Measurements from ENCODE around the gene DLG2. TPM values are rescaled to one million over a fixed set of nuclear protein-coding genes. Genes with fewer than 3 reads are reported as not detected.

Gene DLG2
- total RNA-seq, 1 experiment from 2014 or later = 0.20 TPM

- in situ Hi-C loops (cut with HindIII; ENCODE audit: low pct_unique_long_range_greater_than_20kb, low sequenced_read_pairs) = no loop called here
- DNase-seq (ENCODE audit: low read depth) = peak; percentile 11
These were observed 1905.9 kb downstream of the DLG2 start for GRCh38 chr11:83721263-83721662.

- in situ Hi-C loops (cut with HindIII; ENCODE audit: low pct_unique_long_range_greater_than_20kb, low sequenced_read_pairs) = no loop called here
- DNase-seq (ENCODE audit: low read depth) = no peak
These were observed 1906.5 kb downstream of the DLG2 start for GRCh38 chr11:83720675-83721074.

GRCh38 chr11:83717537-83717936, 1909.6 kb downstream of the DLG2 start:
- in situ Hi-C loops (cut with HindIII; ENCODE audit: low pct_unique_long_range_greater_than_20kb, low sequenced_read_pairs) = no loop called here
- DNase-seq (ENCODE audit: low read depth) = no peak

- in situ Hi-C loops (cut with HindIII; ENCODE audit: low pct_unique_long_range_greater_than_20kb, low sequenced_read_pairs) = no loop called here
These were observed 1911.1 kb downstream of the DLG2 start for GRCh38 chr11:83715927-83716535.

GRCh38 chr11:83713708-83714107, 1913.4 kb downstream of the DLG2 start:
- no peak for DNase-seq (ENCODE audit: low read depth)
- in situ Hi-C loops (cut with HindIII; ENCODE audit: low pct_unique_long_range_greater_than_20kb, low sequenced_read_pairs) = no loop called here

More at GRCh38 chr11:83715927-83716535, 1911.1 kb downstream of the DLG2 start:
- DNase-seq (ENCODE audit: low read depth) = no peak

GRCh38 chr11:83711106-83711527, 1916.0 kb downstream of the DLG2 start:
- DNase-seq (ENCODE audit: low read depth) = no peak
- in situ Hi-C loops (cut with HindIII; ENCODE audit: low pct_unique_long_range_greater_than_20kb, low sequenced_read_pairs) = no loop called here

GRCh38 chr11:83709434-83709833, 1917.7 kb downstream of the DLG2 start:
- DNase-seq (ENCODE audit: low read depth) = no peak
- in situ Hi-C loops (cut with HindIII; ENCODE audit: low pct_unique_long_range_greater_than_20kb, low sequenced_read_pairs) = no loop called here

- no peak for DNase-seq (ENCODE audit: low read depth)
- in situ Hi-C loops (cut with HindIII; ENCODE audit: low pct_unique_long_range_greater_than_20kb, low sequenced_read_pairs) = no loop called here
These were observed 1920.6 kb downstream of the DLG2 start for GRCh38 chr11:83706566-83706965.

- no peak for DNase-seq (ENCODE audit: low read depth)
- in situ Hi-C loops (cut with HindIII; ENCODE audit: low pct_unique_long_range_greater_than_20kb, low sequenced_read_pairs) = no loop called here
These were observed 1924.3 kb downstream of the DLG2 start for GRCh38 chr11:83702796-83703195.

GRCh38 chr11:83697518-83697917, 1929.6 kb downstream of the DLG2 start:
- in situ Hi-C loops (cut with HindIII; ENCODE audit: low pct_unique_long_range_greater_than_20kb, low sequenced_read_pairs) = no loop called here
- no peak for DNase-seq (ENCODE audit: low read depth)

GRCh38 chr11:83695046-83695445, 1932.1 kb downstream of the DLG2 start:
- no peak for DNase-seq (ENCODE audit: low read depth)
- in situ Hi-C loops (cut with HindIII; ENCODE audit: low pct_unique_long_range_greater_than_20kb, low sequenced_read_pairs) = no loop called here

GRCh38 chr11:83694191-83694910, 1932.8 kb downstream of the DLG2 start:
- no peak for DNase-seq (ENCODE audit: low read depth)

GRCh38 chr11:83693306-83693992, 1933.7 kb downstream of the DLG2 start:
- no peak for DNase-seq (ENCODE audit: low read depth)
- in situ Hi-C loops (cut with HindIII; ENCODE audit: low pct_unique_long_range_greater_than_20kb, low sequenced_read_pairs) = no loop called here

More at GRCh38 chr11:83694191-83694910, 1932.8 kb downstream of the DLG2 start:
- in situ Hi-C loops (cut with HindIII; ENCODE audit: low pct_unique_long_range_greater_than_20kb, low sequenced_read_pairs) = no loop called here

- no peak for DNase-seq (ENCODE audit: low read depth)
- in situ Hi-C loops (cut with HindIII; ENCODE audit: low pct_unique_long_range_greater_than_20kb, low sequenced_read_pairs) = no loop called here
These were observed 1934.5 kb downstream of the DLG2 start for GRCh38 chr11:83692675-83693074.

GRCh38 chr11:83691451-83691950, 1935.6 kb downstream of the DLG2 start:
- in situ Hi-C loops (cut with HindIII; ENCODE audit: low pct_unique_long_range_greater_than_20kb, low sequenced_read_pairs) = no loop called here

GRCh38 chr11:83689144-83689780, 1937.9 kb downstream of the DLG2 start:
- in situ Hi-C loops (cut with HindIII; ENCODE audit: low pct_unique_long_range_greater_than_20kb, low sequenced_read_pairs) = no loop called here

More at GRCh38 chr11:83691451-83691950, 1935.6 kb downstream of the DLG2 start:
- no peak for DNase-seq (ENCODE audit: low read depth)

GRCh38 chr11:83687787-83688186, 1939.4 kb downstream of the DLG2 start:
- in situ Hi-C loops (cut with HindIII; ENCODE audit: low pct_unique_long_range_greater_than_20kb, low sequenced_read_pairs) = no loop called here
- no peak for DNase-seq (ENCODE audit: low read depth)

More at GRCh38 chr11:83689144-83689780, 1937.9 kb downstream of the DLG2 start:
- DNase-seq (ENCODE audit: low read depth) = no peak

GRCh38 chr11:83685730-83686129, 1941.4 kb downstream of the DLG2 start:
- in situ Hi-C loops (cut with HindIII; ENCODE audit: low pct_unique_long_range_greater_than_20kb, low sequenced_read_pairs) = no loop called here

GRCh38 chr11:83684071-83684470, 1943.1 kb downstream of the DLG2 start:
- no peak for DNase-seq (ENCODE audit: low read depth)
- in situ Hi-C loops (cut with HindIII; ENCODE audit: low pct_unique_long_range_greater_than_20kb, low sequenced_read_pairs) = no loop called here

More at GRCh38 chr11:83685730-83686129, 1941.4 kb downstream of the DLG2 start:
- no peak for DNase-seq (ENCODE audit: low read depth)
